Fibroblast of skin of right biceps (primary cell): ENCODE results near the gene SDF4.
A peak's percentile ranks its signal among the peaks of the same experiment; 100 is the strongest.

Experiments
- DNase-seq: peaks from one replicate; pipeline ENCODE4 v3.0.0-alpha.2; 2013

Gene SDF4

GRCh38 chr1:1210726-1211540 is 20.9 kb downstream of the SDF4 start:
- no peak for DNase-seq

GRCh38 chr1:1208713-1209433 is 22.9 kb downstream of the SDF4 start:
- peak; percentile 22 for DNase-seq

- DNase-seq: no peak
Observed at GRCh38 chr1:1207571-1207892, 24.3 kb downstream of the SDF4 start.

- DNase-seq: no peak
Observed at GRCh38 chr1:1206966-1207531, 24.8 kb downstream of the SDF4 start.

GRCh38 chr1:1206376-1206965 is 25.3 kb downstream of the SDF4 start, which contains the start of gene TNFRSF18:
Gene TNFRSF18 (minus strand): TSS chr1:1206592. CDS start chr1:1206571, 21 bp downstream.
- DNase-seq: no peak

GRCh38 chr1:1205769-1206375 is 25.9 kb downstream of the SDF4 start:
- DNase-seq: no peak

GRCh38 chr1:1204998-1205768 is 26.6 kb downstream of the SDF4 start:
- no peak for DNase-seq

- no peak for DNase-seq
Observed at GRCh38 chr1:1204425-1204920, 27.3 kb downstream of the SDF4 start.

GRCh38 chr1:1203561-1204424 is 28.0 kb downstream of the SDF4 start:
- no peak for DNase-seq

GRCh38 chr1:1202831-1203560 is 28.8 kb downstream of the SDF4 start:
- no peak for DNase-seq

- peak; percentile 32 for DNase-seq
Observed at GRCh38 chr1:1200876-1201810, 30.7 kb downstream of the SDF4 start.

- no peak for DNase-seq
Observed at GRCh38 chr1:1199961-1200875, 31.6 kb downstream of the SDF4 start.

GRCh38 chr1:1199141-1199960 is 32.5 kb downstream of the SDF4 start:
- DNase-seq: no peak

GRCh38 chr1:1198423-1199140 is 33.2 kb downstream of the SDF4 start:
- no peak for DNase-seq

GRCh38 chr1:1197551-1198422 is 34.0 kb downstream of the SDF4 start:
- DNase-seq: no peak

GRCh38 chr1:1197188-1197500 is 34.7 kb downstream of the SDF4 start:
- no peak for DNase-seq
